HG02938 (cell line): ENCODE data around the gene GIGYF2.
"Not testable (repeated sequence)": the region's sequence is repeated elsewhere in the genome, so short reads cannot be mapped to it uniquely, and the experiment has no call there.

Experiments used
- ATAC-seq: cut with Tn5 transposase; IDR thresholded peaks from one replicate; pipeline ENCODE4 v1.9.1; 2021; ENCODE audit warnings: mild to moderate bottlenecking, moderate library complexity; ENCODE audit not compliant: unreplicated experiment

GIGYF2 gene

DNA sequence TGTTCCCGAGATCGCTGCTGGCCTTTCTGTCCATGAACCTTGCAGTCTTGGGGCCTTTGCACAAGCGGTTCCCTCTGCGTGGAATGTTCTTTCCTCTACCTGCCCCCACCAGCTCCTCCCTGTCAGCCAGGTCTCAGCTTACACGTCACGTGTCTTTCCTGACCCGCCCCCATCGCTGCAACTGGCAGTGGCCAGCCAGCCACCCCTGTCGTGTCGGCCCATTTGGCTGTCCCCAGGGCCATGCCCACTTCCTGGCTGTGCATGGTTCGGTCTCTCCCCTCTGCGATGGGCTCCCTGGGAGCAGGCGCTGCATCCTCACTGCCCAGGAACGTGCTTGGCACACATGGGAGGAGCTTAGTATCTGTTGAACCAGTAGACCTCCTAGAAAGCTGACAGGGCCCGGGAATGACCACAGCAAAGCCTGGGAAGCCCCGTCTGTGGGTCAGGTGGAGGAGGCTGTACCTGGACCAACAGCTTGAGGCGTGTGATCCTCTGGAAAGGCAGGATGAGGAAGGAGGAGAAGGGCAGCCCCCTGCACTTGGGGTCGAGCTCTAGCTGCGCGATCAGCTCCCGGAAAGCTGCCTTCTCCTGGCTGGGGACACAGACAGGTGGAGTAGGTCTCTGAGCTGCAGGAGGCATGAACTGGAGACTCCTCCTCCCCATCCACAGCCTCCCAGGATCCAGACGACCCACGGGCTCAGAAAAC, 193.9 kb downstream of the GIGYF2 start:
- ATAC-seq: no peak

DNA sequence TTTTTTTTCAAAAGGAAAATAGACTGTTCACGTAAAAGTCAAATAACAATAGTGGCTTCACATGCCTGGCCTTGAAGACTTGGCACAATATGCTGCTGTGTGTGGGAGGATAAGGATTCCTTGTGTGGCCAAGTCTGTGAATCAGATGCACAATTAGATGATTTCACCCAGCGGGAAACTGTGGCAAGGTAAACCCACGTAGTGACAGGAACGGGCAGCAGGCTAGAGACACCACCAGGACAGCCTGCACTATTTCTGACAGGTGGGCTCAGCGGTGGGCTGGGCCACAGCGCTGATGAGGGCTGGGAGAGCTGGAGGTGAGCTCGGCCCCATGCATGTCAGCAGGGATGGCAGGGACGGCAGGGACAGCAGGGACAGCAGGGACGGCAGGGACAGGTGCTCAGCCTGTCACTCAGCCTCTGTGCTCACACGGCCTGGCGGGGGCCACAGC, 194.5 kb downstream of the GIGYF2 start:
- no peak for ATAC-seq

DNA sequence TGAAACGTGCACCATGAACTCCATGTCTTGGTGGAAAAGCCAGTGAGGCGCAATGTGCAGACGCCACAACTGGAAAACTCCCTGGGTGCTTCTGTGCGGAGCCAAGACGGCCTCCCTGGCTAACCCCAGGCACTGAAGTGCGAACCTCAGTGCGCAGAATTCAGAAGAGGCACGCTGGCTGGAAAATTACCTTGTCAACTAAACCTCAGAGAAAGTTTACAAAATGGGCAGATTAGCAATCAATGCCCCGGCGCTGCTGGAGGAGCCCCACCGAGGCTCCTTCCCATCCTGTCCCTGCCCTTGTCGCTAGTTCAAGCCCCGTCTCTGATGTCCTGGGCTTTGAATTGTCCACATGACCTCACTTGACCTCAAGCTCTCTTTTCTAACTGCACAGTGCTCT, 195.1 kb downstream of the GIGYF2 start:
- ATAC-seq: no peak

DNA sequence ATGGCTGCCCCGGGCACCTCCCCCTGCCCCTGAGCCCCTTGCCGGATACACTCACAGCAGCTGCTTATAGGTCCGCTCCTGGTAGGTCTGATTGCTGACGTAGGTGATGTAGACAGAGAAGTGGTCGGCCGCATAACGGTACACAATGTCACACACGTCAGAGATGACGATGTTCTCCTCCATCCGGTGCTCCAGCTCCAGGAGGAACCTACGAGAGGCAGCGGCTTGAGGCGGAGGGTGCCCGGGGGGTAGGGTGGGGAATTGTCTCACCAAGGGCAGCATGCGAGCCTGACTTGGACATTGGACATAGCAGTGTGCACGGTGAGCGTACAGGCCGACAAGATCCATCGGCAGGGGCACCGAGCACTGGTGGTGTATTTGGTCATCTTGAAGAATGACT, 195.7 kb downstream of the GIGYF2 start:
- ATAC-seq: no peak

DNA sequence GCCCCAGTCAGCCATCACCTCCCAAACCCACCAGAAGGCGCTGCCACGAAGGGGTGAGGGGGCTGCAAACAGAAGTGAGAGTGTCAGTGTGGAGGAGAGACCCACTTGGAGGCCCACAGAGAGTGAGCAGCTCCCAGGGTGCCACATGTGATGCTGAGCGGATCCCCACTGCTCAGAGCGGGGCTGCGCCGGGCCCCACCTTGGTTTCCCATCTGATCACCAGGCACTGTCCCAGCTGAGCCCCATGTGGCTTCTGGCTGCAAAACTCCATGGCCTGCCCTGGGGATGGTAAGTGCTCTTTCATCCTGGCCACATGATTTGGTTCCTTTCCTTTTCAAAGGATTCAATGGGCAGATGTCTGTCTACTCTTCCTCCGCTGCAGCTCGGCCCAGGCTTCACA, 196.7 kb downstream of the GIGYF2 start:
- no peak for ATAC-seq

DNA sequence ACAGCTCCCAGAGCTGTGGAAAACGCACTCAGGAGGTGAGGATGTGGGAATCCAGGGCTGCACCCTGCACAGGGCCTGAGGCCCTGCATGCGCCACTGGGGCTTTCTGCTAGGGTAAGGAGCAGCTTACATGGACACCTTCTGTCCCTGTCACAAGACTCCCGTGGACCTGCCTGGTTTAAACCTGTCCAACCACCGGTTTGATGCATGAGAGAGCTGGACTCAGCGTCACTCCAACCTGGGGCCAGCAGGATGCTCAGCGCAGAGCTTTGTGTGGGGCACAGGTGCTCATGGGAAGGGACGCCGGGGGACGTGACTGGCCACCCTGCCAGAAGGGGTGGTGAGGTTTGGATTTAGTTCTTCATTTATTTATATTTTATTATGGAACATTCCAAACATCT, 197.1 kb downstream of the GIGYF2 start:
- ATAC-seq: no peak

DNA sequence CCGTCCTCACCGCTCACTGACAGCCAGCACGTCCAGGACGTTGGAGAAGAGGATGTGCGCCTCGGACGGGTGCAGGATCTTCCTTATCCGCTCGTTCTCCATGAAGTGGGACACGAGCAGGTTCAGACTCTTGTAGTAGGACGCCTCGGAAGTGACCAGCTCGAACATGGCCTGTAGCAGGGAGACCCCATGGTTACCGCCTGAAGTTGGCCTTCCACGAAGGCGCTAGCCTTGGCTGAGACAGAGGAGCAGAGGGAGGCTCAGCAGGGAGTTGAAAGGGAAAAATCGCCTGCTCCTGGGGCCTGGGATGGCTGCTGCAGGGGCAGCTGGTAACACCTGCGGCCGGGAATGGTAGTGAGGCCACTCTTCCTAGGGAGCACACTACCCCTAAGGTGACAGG, 197.6 kb downstream of the GIGYF2 start:
- no peak for ATAC-seq

DNA sequence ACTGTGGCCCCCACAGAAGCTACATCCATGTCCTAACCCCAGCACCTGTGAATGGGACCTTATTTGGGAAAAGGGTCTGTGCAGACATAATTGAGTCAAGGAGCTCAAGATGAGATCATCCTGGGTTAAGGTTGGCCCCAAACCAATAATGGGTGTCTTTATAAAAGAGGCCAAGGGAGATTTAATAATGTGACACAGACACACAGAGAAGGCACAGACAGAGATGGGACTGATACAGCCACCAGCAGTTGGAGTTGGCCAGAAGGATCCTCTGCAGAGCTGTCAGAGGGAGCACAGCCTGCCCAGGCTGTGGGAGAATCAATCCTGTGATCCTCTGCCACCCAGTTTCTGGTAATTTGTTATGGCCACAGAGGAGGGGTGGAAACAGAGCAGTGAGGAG, 199.0 kb downstream of the GIGYF2 start:
- no peak for ATAC-seq

DNA sequence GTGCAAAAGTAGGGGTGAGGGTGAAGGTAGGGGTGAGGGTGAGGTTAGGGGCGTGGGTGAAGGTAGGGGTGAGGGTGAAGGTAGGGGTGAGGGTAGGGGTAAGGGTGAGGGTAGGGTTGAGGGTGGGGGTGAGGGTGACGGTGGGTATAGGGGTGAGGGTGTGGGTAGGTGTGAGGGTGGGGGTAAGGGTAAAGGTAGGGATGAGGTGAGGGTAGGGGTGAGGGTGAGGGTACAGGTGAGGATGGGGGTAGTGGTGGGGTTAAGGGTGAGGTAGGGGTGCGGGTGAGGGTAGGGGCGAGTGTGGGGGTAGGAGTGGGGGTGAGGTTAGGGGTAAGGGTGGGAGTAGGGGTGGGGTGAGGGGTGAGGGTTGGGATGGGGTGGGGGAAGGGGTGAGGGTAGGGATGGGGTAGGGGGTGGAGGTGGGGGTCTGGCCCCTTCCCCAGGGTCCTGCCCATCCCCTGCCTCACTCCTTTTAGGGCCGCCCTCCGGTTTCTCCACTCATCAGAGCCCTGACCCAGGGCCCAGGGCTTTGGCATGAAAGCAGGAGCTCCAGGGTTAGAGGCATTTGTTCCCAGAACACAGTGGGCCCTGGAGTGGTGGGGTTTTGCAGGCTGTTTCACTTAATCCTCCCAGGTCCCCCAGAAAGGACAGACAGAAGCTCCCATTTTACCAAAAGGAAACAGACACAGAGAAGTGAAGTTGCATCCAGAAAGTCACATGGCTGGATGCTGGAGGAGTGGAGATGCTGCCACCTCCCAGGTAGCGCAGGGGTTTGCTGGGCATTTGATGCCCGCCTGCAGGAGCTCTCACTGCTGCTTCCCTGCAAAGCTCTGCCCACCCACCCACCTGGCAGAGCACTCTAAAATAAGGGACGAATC, 199.8 kb downstream of the GIGYF2 start:
- no peak for ATAC-seq

DNA sequence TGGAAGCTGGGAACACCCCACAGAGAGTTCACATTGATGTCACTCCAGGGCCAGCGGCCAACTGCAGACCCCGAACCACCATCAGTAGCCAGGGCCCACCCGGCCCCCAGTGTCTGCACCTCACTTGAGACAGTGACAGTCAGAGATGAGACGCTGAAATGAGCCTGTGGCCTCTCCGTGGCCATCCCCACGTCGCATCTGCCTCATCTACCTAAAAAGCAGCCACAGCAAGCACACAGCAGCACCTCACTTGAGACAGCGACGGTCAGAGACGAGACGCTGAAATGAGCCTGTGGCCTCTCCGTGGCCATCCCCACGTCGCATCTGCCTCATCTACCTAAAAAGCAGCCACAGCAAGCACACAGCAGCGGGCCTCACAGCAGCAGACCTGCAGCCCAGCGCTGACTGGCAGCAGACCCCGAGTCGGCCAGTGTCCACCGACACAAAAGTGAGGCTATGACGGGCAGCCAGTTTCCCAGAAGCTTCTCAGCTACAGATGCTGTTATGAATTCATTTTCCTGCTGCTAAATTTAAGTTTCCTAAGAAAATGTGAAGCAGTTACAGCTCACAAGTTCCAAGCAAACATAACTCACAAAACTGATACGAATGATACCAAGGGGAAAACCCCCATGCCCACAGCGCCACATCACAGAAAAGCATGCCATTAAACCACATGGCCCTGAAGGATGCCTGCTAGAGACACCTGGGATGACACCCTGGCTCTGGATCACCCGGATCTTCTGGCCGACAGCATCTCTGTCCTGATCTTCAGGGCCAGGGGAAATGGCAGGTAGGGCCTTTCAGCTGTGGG, 200.7 kb downstream of the GIGYF2 start:
- ATAC-seq: no peak

DNA sequence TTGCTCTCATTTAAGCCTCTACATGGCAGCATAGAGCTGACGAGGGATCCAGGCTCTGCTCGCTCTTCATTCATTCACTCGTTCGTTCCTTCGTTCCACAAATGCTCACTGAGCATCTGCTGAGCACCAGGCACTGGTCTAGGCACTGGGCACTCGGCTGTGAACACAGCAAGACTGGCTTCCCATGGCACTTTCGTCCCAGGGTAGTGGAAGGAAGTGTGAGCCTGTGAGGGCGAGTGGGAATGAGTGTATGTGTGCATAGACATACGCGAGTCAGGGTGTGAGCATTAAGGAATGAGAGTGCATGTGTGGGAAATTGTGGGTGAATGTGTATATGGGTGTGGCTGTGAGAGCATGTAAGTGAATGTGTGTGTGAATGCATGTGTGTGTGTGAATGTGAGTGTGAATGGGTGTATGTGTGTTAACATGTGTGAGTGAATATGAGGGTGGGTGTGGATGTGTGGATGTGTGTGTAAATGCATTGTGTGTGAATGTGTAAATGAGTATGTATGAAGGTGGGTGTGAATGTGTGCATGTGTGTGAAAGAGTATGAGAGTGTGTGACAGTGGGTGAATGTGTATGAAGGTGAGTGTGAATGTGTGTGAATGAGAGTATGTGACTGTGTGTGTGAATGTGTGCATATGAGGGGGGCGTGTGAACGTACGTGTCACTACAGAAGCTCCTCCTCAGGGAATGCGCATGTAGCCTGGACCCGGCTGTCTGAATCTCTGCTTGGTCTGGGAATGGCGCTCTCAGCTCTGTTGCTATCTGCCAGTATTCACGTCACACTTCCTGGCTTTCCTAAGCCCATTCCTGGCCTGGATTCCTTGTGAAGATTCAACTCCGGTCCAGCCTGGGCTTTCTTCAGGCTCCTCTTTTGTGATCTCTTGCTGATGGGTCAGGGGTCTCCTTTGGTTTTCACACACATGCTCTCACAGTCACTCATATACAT, 201.7 kb downstream of the GIGYF2 start:
- no peak for ATAC-seq

DNA sequence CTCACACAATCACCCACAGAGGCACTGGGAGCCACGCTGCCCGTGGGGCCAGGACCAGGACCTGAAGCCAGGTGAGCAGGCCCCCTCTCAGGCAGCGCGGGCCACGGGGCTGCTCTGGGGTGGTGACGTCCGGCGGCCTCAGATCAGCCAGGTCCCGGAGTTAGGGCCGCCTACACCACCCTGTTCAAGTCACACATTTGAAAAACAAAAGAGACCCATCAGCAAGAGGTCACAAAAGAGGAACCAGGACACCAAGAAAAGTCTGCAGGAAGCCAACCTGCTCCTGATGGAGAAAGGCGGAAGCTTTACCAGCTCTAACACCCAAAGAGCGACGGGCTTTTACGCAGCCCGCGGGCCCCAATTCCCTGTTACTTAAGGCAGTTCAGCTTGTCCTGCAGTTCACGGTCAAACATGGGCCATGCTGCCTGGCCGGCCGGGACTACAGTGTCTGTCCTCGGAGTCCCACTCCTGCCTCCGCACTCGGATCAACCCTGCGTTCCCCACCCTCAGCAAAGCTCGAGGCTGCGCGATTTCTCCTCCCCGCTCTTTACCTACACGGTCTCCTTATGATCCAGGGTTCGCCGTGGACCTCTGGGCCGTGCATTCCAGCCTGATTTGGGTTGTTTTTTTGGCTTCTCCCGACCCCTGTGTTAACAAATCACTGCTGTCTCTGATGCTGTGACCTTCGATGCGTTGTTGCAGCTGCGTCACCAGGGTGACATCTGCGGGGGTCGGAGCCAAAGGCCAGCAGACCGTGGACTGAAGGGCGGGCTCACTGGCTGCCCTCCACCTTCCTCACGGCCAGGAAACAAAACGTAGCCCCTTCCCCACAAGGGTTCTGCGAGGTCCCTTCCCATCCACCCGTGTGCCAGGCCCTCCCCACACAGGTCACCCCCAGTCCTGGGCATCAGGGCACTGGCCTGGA, 203.9 kb downstream of the GIGYF2 start:
- no peak for ATAC-seq

DNA sequence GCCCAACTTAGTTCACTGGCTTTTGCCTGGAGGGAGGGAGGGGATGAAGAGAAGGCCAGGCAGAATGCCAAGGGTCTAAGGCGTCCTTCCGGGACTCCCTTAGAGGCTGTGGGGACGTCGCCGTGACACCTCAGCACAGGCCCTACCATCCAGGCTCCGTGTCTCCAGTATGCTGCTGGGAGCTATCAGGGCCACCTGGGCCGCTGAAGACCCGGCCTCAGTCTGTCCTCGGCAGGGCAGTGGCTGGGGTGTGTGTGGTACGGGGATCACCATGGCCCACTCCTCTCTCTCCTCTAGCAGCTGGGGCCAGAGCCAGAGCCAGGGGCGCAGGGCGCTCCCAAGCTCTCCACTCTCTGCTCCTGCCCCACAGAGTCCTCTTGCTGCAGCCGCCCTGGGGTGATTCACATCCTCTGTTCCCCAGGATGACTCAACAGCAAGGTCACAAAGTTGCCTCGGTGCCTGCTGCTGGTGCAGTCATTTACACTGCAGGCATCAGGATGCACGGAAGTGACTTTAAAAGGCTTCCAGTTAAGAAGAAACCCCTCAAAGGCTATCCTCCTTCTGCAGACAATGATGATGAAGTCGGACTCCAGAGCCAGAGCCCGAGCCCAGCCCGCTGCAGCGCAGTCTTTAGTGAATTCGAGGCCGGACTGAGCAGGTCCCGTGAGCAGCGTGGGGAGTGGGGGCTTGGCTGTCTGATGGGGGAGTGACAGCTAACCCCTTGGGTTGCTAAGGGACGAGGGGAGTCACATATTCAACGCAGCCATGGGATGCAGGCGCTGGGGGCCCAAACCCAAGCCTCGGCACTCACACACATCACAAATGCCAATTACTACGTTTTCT, 204.8 kb downstream of the GIGYF2 start:
- ATAC-seq: no peak

DNA sequence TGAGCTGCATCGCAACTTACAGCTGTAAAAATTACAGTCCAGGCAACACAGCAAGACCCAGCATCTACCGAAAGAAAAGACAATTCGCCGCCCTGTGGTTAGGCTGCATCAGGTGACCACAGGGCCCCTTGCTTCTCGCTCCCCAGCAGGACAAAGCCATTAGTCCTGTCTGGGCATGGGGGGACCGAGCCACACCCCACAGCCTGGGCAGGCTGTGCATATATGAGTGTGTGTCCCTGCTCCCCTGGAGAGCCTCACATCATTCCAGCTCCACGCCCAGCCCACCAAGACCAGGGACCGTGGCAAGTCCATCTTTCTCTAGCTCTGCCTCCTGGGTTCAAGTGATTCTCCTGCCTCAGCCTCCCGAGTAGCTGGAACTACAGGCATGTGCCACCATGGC, 206.9 kb downstream of the GIGYF2 start:
- no peak for ATAC-seq

DNA sequence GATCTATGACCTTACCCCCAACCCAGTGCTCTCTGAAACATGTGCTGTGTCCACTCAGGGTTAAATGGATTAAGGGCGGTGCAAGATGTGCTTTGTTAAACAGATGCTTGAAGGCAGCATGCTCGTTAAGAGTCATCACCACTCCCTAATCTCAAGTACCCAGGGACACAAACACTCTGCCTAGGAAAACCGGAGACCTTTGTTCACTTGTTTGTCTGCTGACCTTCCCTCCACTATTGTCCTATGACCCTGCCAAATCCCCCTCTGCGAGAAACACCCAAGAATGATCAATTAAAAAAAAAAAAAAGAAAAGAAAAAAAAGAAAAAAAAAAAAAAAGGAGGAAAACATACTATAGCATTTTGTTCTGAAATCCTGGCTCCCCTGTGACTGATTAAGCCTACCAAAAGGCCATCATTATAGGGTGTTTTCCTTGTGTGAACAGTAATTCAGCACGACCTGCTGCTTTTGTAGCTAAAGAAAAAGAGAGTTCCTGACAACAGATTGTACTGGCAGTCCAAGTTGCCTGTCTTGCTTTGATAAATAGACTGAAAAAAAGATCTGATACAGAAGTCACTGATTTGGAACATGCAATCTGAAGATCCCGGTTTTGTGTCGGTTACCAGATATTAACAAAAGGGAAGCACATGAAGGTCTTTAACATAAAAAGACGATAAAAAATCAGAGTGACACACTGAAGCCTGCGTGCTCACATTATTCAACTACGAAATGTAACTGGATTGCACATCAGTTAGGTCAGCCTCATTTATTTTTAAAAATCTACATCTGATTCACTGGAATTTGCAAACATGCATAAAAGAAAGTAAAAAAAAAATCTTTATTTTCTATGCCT, 210.0 kb downstream of the GIGYF2 start:
- ATAC-seq: not testable (repeated sequence)

DNA sequence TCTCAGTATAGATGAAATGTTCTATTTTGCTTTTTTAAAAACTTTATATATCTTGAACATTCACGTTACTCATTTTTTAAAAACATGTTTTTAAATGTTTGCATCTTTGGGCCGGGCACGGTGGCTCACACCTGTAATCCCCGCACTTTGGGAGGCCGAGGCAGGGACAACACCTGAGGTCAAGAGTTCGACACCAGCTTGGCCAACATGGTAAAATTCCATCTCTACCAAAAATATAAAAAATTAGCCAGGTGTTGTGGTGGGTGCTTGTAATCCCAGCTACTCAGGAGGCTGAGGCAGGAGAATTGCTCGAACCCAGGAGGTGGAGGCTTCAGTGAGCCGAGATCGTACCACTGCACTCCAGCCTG, 210.6 kb downstream of the GIGYF2 start:
- ATAC-seq: not testable (repeated sequence)

DNA sequence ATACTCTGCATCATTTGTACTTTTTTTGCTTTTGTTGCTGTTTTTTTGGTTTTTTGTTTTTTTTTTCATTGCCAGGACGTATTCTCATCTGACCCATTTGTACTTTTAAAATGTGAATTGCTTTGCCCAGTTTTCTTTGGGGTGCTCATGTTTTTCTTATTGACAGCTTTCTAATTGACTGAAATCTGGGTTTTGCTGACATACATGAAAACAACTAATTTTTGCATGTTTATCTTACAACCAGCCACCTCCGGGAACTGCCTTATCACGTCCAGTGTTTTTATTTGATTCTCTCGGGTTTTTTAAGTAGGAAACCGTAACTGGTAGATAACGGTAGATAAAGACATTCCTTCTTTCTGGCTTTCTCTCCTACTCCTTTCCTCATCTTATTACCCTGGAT, 211.6 kb downstream of the GIGYF2 start:
- no peak for ATAC-seq
